Neural cell (in vitro differentiated cells): Measurements from ENCODE around the gene GGA1. TPM values are rescaled to one million over a fixed set of nuclear protein-coding genes. Genes with fewer than 3 reads are reported as not detected.

Experiments
- H2AFZ ChIP-seq: fragments of 200-600, 300-800 bp; sonication (generic), shearing (Covaris generic); 2 replicates; pipeline ENCODE4 v1.6.0; 2014; ENCODE audit warnings: low read depth, mild to moderate bottlenecking, antibody characterized with exemption, low read length, moderate library complexity
- H3F3A ChIP-seq: fragments of 200-600 bp; shearing (Covaris generic); 2 replicates; pipeline ENCODE4 v1.6.1; 2016; ENCODE audit warnings: mild to moderate bottlenecking, moderate library complexity, mixed read lengths, antibody characterized with exemption, low read length; ENCODE audit not compliant: insufficient read depth, poor library complexity, severe bottlenecking
- H3K27ac ChIP-seq: fragments of 200-600, 300-800 bp; sonication (generic), shearing (Covaris generic); 2 replicates; pipeline ENCODE4 v1.5.1; 2014; ENCODE audit warnings: mild to moderate bottlenecking, low read length, moderate library complexity
- H3K27me3 ChIP-seq: fragments of 300-800, 200-600 bp; sonication (generic), shearing (Covaris generic); 2 replicates; pipeline ENCODE4 v1.6.0; 2014; ENCODE audit warnings: mild to moderate bottlenecking, low read depth, low read length, moderate library complexity; ENCODE audit not compliant: insufficient read depth
- H3K36me3 ChIP-seq: fragments of 300-800, 200-600 bp; sonication (generic), shearing (Covaris generic); 2 replicates; pipeline ENCODE4 v1.5.1; 2014; ENCODE audit warnings: mild to moderate bottlenecking, antibody characterized with exemption, low read length, moderate library complexity; ENCODE audit not compliant: insufficient read depth
- H3K4me2 ChIP-seq: fragments of 300-800, 200-600 bp; sonication (generic), shearing (Covaris generic); 2 replicates; pipeline ENCODE4 v1.6.0; 2014; ENCODE audit warnings: mild to moderate bottlenecking, low read length
- H3K4me3 ChIP-seq: fragments of 300-800, 200-600 bp; sonication (generic), shearing (Covaris generic); 2 replicates; pipeline ENCODE4 v1.5.1; 2014; ENCODE audit warnings: mild to moderate bottlenecking, low read length, moderate library complexity
- H3K79me2 ChIP-seq: fragments of 200-600 bp; shearing (Covaris generic); replicated peaks from 2 replicates; pipeline ENCODE4 v1.6.0; 2014; ENCODE audit warnings: mild to moderate bottlenecking, low read length, moderate library complexity; ENCODE audit not compliant: insufficient read depth
- H3K9ac ChIP-seq: fragments of 300-800, 200-600 bp; sonication (generic), shearing (Covaris generic); 2 replicates; pipeline ENCODE4 v1.6.1; 2016; ENCODE audit warnings: mild to moderate bottlenecking, low read length, mixed read lengths
- H3K9me2 ChIP-seq: fragments of 200-600 bp; shearing (Covaris generic); 2 replicates; pipeline ENCODE4 v1.6.1; 2016; ENCODE audit warnings: mild to moderate bottlenecking, low read length, mixed read lengths; ENCODE audit not compliant: insufficient read depth
- H3K9me3 ChIP-seq: fragments of 200-600, 300-800 bp; sonication (generic), shearing (Covaris generic); 2 replicates; pipeline ENCODE4 v1.6.1; 2016; ENCODE audit warnings: mild to moderate bottlenecking, mixed run types, low read length, moderate library complexity, mixed read lengths
- H4K20me1 ChIP-seq: fragments of 200-600 bp; shearing (Covaris generic); 2 replicates; pipeline ENCODE4 v1.6.1; 2016; ENCODE audit warnings: mild to moderate bottlenecking, mixed run types; ENCODE audit not compliant: insufficient read depth
- CTCF ChIP-seq: fragments of 450-650 bp; IDR thresholded peaks from 2 replicates; pipeline ENCODE4 v1.5.1; 2014; ENCODE audit warnings: antibody characterized with exemption, mild to moderate bottlenecking, moderate library complexity; ENCODE audit not compliant: poor library complexity, severe bottlenecking
- EP300 ChIP-seq: fragments of 450-650 bp; conservative IDR thresholded peaks from 2 replicates; pipeline ENCODE4 v1.6.1; 2014; ENCODE audit warnings: antibody characterized with exemption, mild to moderate bottlenecking, moderate library complexity; ENCODE audit not compliant: poor library complexity, severe bottlenecking
- EZH2 ChIP-seq: fragments of 200-600, 300-800 bp; shearing (Covaris generic), sonication (generic); IDR thresholded peaks from 2 replicates; pipeline ENCODE4 v1.6.1; 2014; ENCODE audit warnings: antibody characterized with exemption, low read length, borderline replicate concordance, mild to moderate bottlenecking; ENCODE audit not compliant: insufficient read depth, poor library complexity, severe bottlenecking
- MXI1 ChIP-seq: fragments of 450-650 bp; conservative IDR thresholded peaks from 2 replicates; pipeline ENCODE4 v1.6.1; 2014; ENCODE audit warnings: antibody characterized with exemption, mild to moderate bottlenecking; ENCODE audit not compliant: poor library complexity, severe bottlenecking
- POLR2AphosphoS5 ChIP-seq: IDR thresholded peaks from 2 replicates; pipeline ENCODE4 v1.6.1; 2012
- RAD21 ChIP-seq: fragments of 450-650 bp; conservative IDR thresholded peaks from 2 replicates; pipeline ENCODE4 v1.6.1; 2014; ENCODE audit warnings: antibody characterized with exemption, mild to moderate bottlenecking, moderate library complexity
- REST ChIP-seq: IDR thresholded peaks from 2 replicates; pipeline ENCODE4 v1.6.1; 2012; ENCODE audit warnings: borderline replicate concordance
- SMC3 ChIP-seq: fragments of 450-650 bp; conservative IDR thresholded peaks from 2 replicates; pipeline ENCODE4 v1.6.1; 2014; ENCODE audit warnings: antibody characterized with exemption, mild to moderate bottlenecking, moderate library complexity; ENCODE audit not compliant: poor library complexity
- TAF1 ChIP-seq: IDR thresholded peaks from 2 replicates; pipeline ENCODE4 v1.6.1; 2012; ENCODE audit warnings: low read depth
- polyA plus RNA-seq: library from polyadenylated mRNA; depleted of rRNA; stranded (reverse); fragments of >200 nt; gene quantifications from 2 replicates; pipeline ENCODE4 v1.2.3, GENCODE V29; 2014

Gene GGA1
- polyA plus RNA-seq, 1 donor from 2014 or later: 57.5 TPM

- no peaks in the 10 kb centered on the region for H3K27me3 ChIP-seq
- H2AFZ ChIP-seq: no peak overlapping the region
- no peak overlapping the region for H3K4me3 ChIP-seq
- H3F3A ChIP-seq: no peaks in the 10 kb centered on the region
- TF ChIP-seq RAD21 (no peak), EZH2 (no peak), SMC3 (no peak), REST (no peak), MXI1 (no peak), TAF1 (no peak), POLR2AphosphoS5 (no peak), CTCF (no peak), EP300 (no peak)
- no peaks in the 10 kb centered on the region for H3K36me3 ChIP-seq
- no peak overlapping the region for H3K4me2 ChIP-seq
- no peaks in the 10 kb centered on the region for H3K79me2 ChIP-seq
- no peaks in the 10 kb centered on the region for H3K9me3 ChIP-seq
- H3K9ac ChIP-seq: no peak overlapping the region
- H3K27ac ChIP-seq: no peak overlapping the region
- H4K20me1 ChIP-seq: no peaks in the 10 kb centered on the region
- H3K9me2 ChIP-seq: no peaks in the 10 kb centered on the region
Observed at GRCh38 chr22:37674248-37674647, 65.6 kb downstream of the GGA1 start.

- TF ChIP-seq CTCF: no peak
- no peak for TF ChIP-seq TAF1
- TF ChIP-seq EP300: no peak
- no peak for TF ChIP-seq RAD21
- TF ChIP-seq MXI1: no peak
- TF ChIP-seq REST: no peak
- no peak for TF ChIP-seq EZH2
- no peak for TF ChIP-seq POLR2AphosphoS5
- no peak for TF ChIP-seq SMC3
- Histone ChIP-seq H3K9me2 (no peaks in the 10 kb centered on the region), H4K20me1 (no peaks in the 10 kb centered on the region), H3K4me3 (no peak within 1 kb of the TSS), H3K79me2 (no peaks in the 10 kb centered on the region), H3K27me3 (no peaks in the 10 kb centered on the region), H3K27ac (no peak within 1 kb of the TSS), H3K36me3 (no peaks in the 10 kb centered on the region), H2AFZ (no peak within 1 kb of the TSS), H3K4me2 (no peak within 1 kb of the TSS), H3K9ac (no peak within 1 kb of the TSS), H3K9me3 (no peaks in the 10 kb centered on the region), H3F3A (no peaks in the 10 kb centered on the region)
Observed at GRCh38 chr22:37674951-37675929, 66.6 kb downstream of the GGA1 start, which contains the start of gene LGALS1. LGALS1 (plus strand) TSS chr22:37675636; CDS start chr22:37675703, 67 bp downstream.
